Measurements from ENCODE around the gene BTBD19. TPM values are rescaled to one million over a fixed set of nuclear protein-coding genes. Genes with fewer than 3 reads are reported as not detected.
A peak's percentile ranks its signal among the peaks of the same experiment; 100 is the strongest.

The BTBD19 gene
- polyA plus RNA-seq, 1 donor (not counting 4 experiments of a cell fraction or from before 2014, with no cell fraction given) = 2.9 TPM

- Histone ChIP-seq H3K4me2 (ENCODE audit: control insufficient read depth, extremely low read depth, insufficient read depth, low read depth, low read length) (peak within 1 kb of the TSS; percentile 77), H3K9me1 (ENCODE audit: control insufficient read depth, extremely low read depth, insufficient read depth, low read length) (no peaks in the 10 kb centered on the region), H2AFZ (ENCODE audit: control insufficient read depth, low read length) (peak within 1 kb of the TSS; percentile 62), H3K9ac (ENCODE audit: control insufficient read depth, extremely low read depth, insufficient read depth, low read length) (peak within 1 kb of the TSS; percentile 54), H3K27me3 (ENCODE audit: control insufficient read depth, extremely low read depth, insufficient read depth, low read length) (no peaks in the 10 kb centered on the region), H3K27ac (ENCODE audit: control insufficient read depth, insufficient read depth, low read length) (no peak within 1 kb of the TSS), H3K79me2 (ENCODE audit: control insufficient read depth, insufficient read depth, low read length) (no peaks in the 10 kb centered on the region), H3K36me3 (ENCODE audit: control insufficient read depth in 2 of 2, extremely low read depth in 1 of 2, insufficient read depth in 2 of 2, low read length in 2 of 2) (no peaks in the 10 kb centered on the region), H3K9me3 (ENCODE audit: control insufficient read depth, low read depth, low read length) (no peaks in the 10 kb centered on the region), H3K4me3 (ENCODE audit: control insufficient read depth in 2 of 3, extremely low read depth in 1 of 3, insufficient read depth in 2 of 3, low read depth in 1 of 3, low read length in 3 of 3) (peak within 1 kb of the TSS; percentile 35 to 49 (median 46)), H3K4me1 (ENCODE audit: control insufficient read depth, extremely low read depth, insufficient read depth, low read length) (peaks cover 3% of the 10 kb centered on the region), H4K20me1 (ENCODE audit: control insufficient read depth, extremely low read depth, insufficient read depth, low read length) (no peaks in the 10 kb centered on the region)
- DNase-seq (ENCODE audit: low read depth, low spot score) = no peak
- TF ChIP-seq EZH2 (IDR thresholded peaks at IDR 0.05; ENCODE audit: low read length) (peak; percentile 38), CTCF (optimal IDR thresholded peaks at IDR 0.05 in 1 of 3, IDR thresholded peaks at IDR 0.05 in 1 of 3, conservative IDR thresholded peaks at IDR 0.05 in 1 of 3; ENCODE audit: extremely low read depth in 1 of 3, insufficient read depth in 2 of 3, low read length in 3 of 3) (no peak)
- dilution Hi-C loops (cut with MboI; ENCODE audit: extremely low pct_ligation_motif_present, low sequenced_read_pairs) = no loop called here
- FAIRE-seq = no peak
Observed at GRCh38 chr1:44842862-44843655, 34.7 kb downstream of the BTBD19 start, which contains the start of gene PTCH2. Gene PTCH2, minus strand, starts transcription at chr1:44843253. Its CDS starts 321 bp downstream, at chr1:44842932.

- dilution Hi-C loops (cut with MboI; ENCODE audit: extremely low pct_ligation_motif_present, low sequenced_read_pairs) = no loop called here
- H2AFZ ChIP-seq (ENCODE audit: control insufficient read depth, low read length) = no peak overlapping the region
- no peak overlapping the region for H3K4me3 ChIP-seq (ENCODE audit: control insufficient read depth in 2 of 3, extremely low read depth in 1 of 3, insufficient read depth in 2 of 3, low read depth in 1 of 3, low read length in 3 of 3)
- no peak overlapping the region for H3K4me2 ChIP-seq (ENCODE audit: control insufficient read depth, extremely low read depth, insufficient read depth, low read depth, low read length)
- H4K20me1 ChIP-seq (ENCODE audit: control insufficient read depth, extremely low read depth, insufficient read depth, low read length) = no peaks in the 10 kb centered on the region
- no peak for FAIRE-seq
- no peaks in the 10 kb centered on the region for H3K36me3 ChIP-seq (ENCODE audit: control insufficient read depth in 2 of 2, extremely low read depth in 1 of 2, insufficient read depth in 2 of 2, low read length in 2 of 2)
- no peaks in the 10 kb centered on the region for H3K79me2 ChIP-seq (ENCODE audit: control insufficient read depth, insufficient read depth, low read length)
- no peaks in the 10 kb centered on the region for H3K27me3 ChIP-seq (ENCODE audit: control insufficient read depth, extremely low read depth, insufficient read depth, low read length)
- peaks cover 10% of the 10 kb centered on the region for H3K4me1 ChIP-seq (ENCODE audit: control insufficient read depth, extremely low read depth, insufficient read depth, low read length)
- H3K9me1 ChIP-seq (ENCODE audit: control insufficient read depth, extremely low read depth, insufficient read depth, low read length) = no peaks in the 10 kb centered on the region
- H3K9ac ChIP-seq (ENCODE audit: control insufficient read depth, extremely low read depth, insufficient read depth, low read length) = no peak overlapping the region
- no peaks in the 10 kb centered on the region for H3K9me3 ChIP-seq (ENCODE audit: control insufficient read depth, low read depth, low read length)
- no peak overlapping the region for H3K27ac ChIP-seq (ENCODE audit: control insufficient read depth, insufficient read depth, low read length)
- TF ChIP-seq EZH2 (IDR thresholded peaks at IDR 0.05; ENCODE audit: low read length) = no peak
- TF ChIP-seq CTCF (optimal IDR thresholded peaks at IDR 0.05 in 1 of 3, IDR thresholded peaks at IDR 0.05 in 1 of 3, conservative IDR thresholded peaks at IDR 0.05 in 1 of 3; ENCODE audit: extremely low read depth in 1 of 3, insufficient read depth in 2 of 3, low read length in 3 of 3) = no peak
- DNase-seq (ENCODE audit: low read depth, low spot score) = no peak
Observed at GRCh38 chr1:44846985-44847384, 38.7 kb downstream of the BTBD19 start.
